Hematopoietic multipotent progenitor cell (in vitro differentiated cells): Measurements from ENCODE around the gene P2RX2. TPM values are rescaled to one million over a fixed set of nuclear protein-coding genes. Genes with fewer than 3 reads are reported as not detected.

Experiments used
- DNase-seq, 3 donors: peaks; one replicate each; pipeline ENCODE4 v3.0.0-alpha.2; 2011 to 2015; ENCODE audit warnings: low read depth in 2 of 3, low spot score in 2 of 3
- total RNA-seq: library from RNA; depleted of rRNA; stranded (reverse); fragments of >200 nt; gene quantifications from one replicate; pipeline ENCODE4 v1.2.3, GENCODE V29; 2012

Gene P2RX2
- total RNA-seq, 1 donor, result not detected

- DNase-seq, result peak in 2 of 3 donors; percentile 73 to 76
Measured at GRCh38 chr12:132600048-132601032, 18.2 kb upstream of the P2RX2 start.

GRCh38 chr12:132601171-132601883, 17.2 kb upstream of the P2RX2 start:
- DNase-seq, result no peak

GRCh38 chr12:132602572-132603239, 15.9 kb upstream of the P2RX2 start:
- no peak for DNase-seq

GRCh38 chr12:132603240-132604150, 15.1 kb upstream of the P2RX2 start:
- no peak for DNase-seq

- DNase-seq, result no peak
Measured at GRCh38 chr12:132604151-132604618, 14.4 kb upstream of the P2RX2 start.

GRCh38 chr12:132604668-132605441, 13.7 kb upstream of the P2RX2 start:
- no peak for DNase-seq

GRCh38 chr12:132605892-132606291, 12.7 kb upstream of the P2RX2 start:
- no peak for DNase-seq

- DNase-seq, result no peak
Measured at GRCh38 chr12:132606466-132606865, 12.1 kb upstream of the P2RX2 start.

GRCh38 chr12:132606927-132607326, 11.6 kb upstream of the P2RX2 start:
- no peak for DNase-seq

GRCh38 chr12:132608231-132609171, 10.1 kb upstream of the P2RX2 start:
- DNase-seq, result no peak

GRCh38 chr12:132610051-132610759, 8.4 kb upstream of the P2RX2 start, which contains the start of gene LRCOL1:
TSS of gene LRCOL1 (minus strand) at chr12:132610582. CDS start at chr12:132606251, 4,331 bp downstream.
- DNase-seq, result no peak

GRCh38 chr12:132610866-132611602, 7.5 kb upstream of the P2RX2 start:
- DNase-seq, result no peak

GRCh38 chr12:132611620-132612019, 7.0 kb upstream of the P2RX2 start:
- DNase-seq, result no peak

GRCh38 chr12:132614029-132614428, 4.5 kb upstream of the P2RX2 start:
- DNase-seq, result no peak

- DNase-seq, result peak; percentile 62 to 89 (median 85)
Measured at GRCh38 chr12:132614861-132615578, 3.6 kb upstream of the P2RX2 start.

GRCh38 chr12:132615579-132616038, 3.0 kb upstream of the P2RX2 start:
- DNase-seq, result no peak
